HEK293T (cell line): Measurements from ENCODE around the gene ST6GALNAC5.

Experiments
- ELF4 ChIP-seq: fragments of 450-650 bp; IDR thresholded peaks from 2 replicates; pipeline ENCODE4 v1.6.1; 2017; ENCODE audit warnings: antibody characterized with exemption
- FOXA1 ChIP-seq: fragments of 450-650 bp; IDR thresholded peaks from 2 replicates; pipeline ENCODE4 v1.6.1; 2016; ENCODE audit warnings: mild to moderate bottlenecking
- FOXK2 ChIP-seq: fragments of 450-650 bp; IDR thresholded peaks from 2 replicates; pipeline ENCODE4 v1.6.1; 2016; ENCODE audit warnings: mild to moderate bottlenecking
- FOXM1 ChIP-seq: fragments of 450-650 bp; IDR thresholded peaks from 2 replicates; pipeline ENCODE4 v1.6.1; 2017; ENCODE audit warnings: mild to moderate bottlenecking, borderline replicate concordance
- HDGF ChIP-seq: fragments of 450-650 bp; IDR thresholded peaks from 2 replicates; pipeline ENCODE4 v1.6.1; 2017; ENCODE audit warnings: antibody characterized with exemption, borderline replicate concordance
- L3MBTL2 ChIP-seq: fragments of 450-650 bp; conservative IDR thresholded peaks from 2 replicates; pipeline ENCODE4 v1.6.1; 2016; ENCODE audit warnings: mild to moderate bottlenecking
- LEF1 ChIP-seq: fragments of 450-650 bp; IDR thresholded peaks from 2 replicates; pipeline ENCODE4 v1.6.1; 2017; ENCODE audit warnings: mild to moderate bottlenecking, borderline replicate concordance
- NFRKB ChIP-seq: fragments of 450-650 bp; IDR thresholded peaks from 2 replicates; pipeline ENCODE4 v1.6.1; 2016; ENCODE audit warnings: mild to moderate bottlenecking, moderate library complexity
- SP1 ChIP-seq: fragments of 450-650 bp; IDR thresholded peaks from 2 replicates; pipeline ENCODE4 v1.6.1; 2017
- SUZ12 ChIP-seq: fragments of 450-650 bp; IDR thresholded peaks from 2 replicates; pipeline ENCODE4 v1.6.1; 2016; ENCODE audit warnings: mild to moderate bottlenecking
- TARDBP ChIP-seq: fragments of 450-650 bp; IDR thresholded peaks from 2 replicates; pipeline ENCODE4 v1.6.1; 2016
- ZNF384 ChIP-seq: fragments of 450-650 bp; IDR thresholded peaks from 2 replicates; pipeline ENCODE4 v1.6.1; 2016
- TF ChIP-seq, protein P1 (sequence below): fragments of 450-650 bp; IDR thresholded peaks from 2 replicates; pipeline ENCODE4 v1.6.1; 2016

DNA sequence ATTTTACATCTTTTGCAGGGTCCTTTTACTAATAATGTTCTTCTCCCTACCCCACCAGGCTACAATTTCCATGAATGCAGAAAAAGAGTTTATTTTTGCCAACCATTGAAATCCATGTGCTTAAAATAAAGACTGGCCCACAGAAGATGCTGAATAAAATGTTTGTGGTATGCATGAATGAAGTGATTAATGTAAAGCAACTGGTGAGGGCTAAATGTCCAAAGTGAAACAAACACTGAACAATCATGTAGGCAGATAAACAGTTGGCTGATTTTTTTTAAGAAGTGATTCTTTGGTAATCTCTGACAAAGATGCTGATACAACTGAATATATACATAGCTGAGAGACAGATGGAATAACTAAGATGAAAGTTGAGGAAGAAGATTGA lies 94.5 kb downstream of the ST6GALNAC5 start:
- TF ChIP-seq SUZ12 (no peak), ELF4 (no peak), SP1 (no peak), FOXM1 (no peak), FOXA1 (no peak), ZNF384 (no peak), NFRKB (no peak), HDGF (no peak), TARDBP (no peak), FOXK2 (no peak), L3MBTL2 (no peak), LEF1 (no peak)
- TF ChIP-seq, protein P1, sequence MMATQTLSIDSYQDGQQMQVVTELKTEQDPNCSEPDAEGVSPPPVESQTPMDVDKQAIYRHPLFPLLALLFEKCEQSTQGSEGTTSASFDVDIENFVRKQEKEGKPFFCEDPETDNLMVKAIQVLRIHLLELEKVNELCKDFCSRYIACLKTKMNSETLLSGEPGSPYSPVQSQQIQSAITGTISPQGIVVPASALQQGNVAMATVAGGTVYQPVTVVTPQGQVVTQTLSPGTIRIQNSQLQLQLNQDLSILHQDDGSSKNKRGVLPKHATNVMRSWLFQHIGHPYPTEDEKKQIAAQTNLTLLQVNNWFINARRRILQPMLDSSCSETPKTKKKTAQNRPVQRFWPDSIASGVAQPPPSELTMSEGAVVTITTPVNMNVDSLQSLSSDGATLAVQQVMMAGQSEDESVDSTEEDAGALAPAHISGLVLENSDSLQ, result no peak
